WI38 (cell line): Measurements from ENCODE around the gene ZNF570.

Experiments used
- H3K4me3 ChIP-seq: 2 replicates; pipeline ENCODE4 v1.5.1; 2011; ENCODE audit warnings: low read depth, mild to moderate bottlenecking, control low read depth, low read length
- TF ChIP-seq, protein P1 (sequence below): IDR thresholded peaks from 2 replicates; pipeline ENCODE4 v1.5.1; 2012; ENCODE audit warnings: low read depth, mild to moderate bottlenecking, control low read depth, low read length

ZNF570 gene

DNA sequence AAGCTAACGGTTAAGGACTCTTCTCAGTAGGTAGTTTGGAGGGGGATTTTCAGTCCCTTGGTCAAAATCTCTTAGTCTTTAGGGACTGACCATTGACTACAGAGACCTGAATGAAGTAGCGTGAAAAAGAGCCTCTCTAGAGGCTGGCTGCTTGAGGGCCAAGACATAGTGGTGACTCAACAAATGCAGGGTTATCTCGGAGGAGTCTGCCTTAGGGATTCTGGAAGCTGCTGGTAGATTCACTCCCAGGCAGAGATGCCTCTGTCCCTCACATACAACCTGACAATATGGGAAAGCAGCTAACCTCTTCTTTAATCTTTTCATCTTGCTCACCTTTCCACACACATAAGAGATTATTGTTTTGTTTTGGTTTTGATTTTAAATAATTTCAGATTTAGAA is 42.7 kb downstream of the ZNF570 start:
- TF ChIP-seq, protein P1, sequence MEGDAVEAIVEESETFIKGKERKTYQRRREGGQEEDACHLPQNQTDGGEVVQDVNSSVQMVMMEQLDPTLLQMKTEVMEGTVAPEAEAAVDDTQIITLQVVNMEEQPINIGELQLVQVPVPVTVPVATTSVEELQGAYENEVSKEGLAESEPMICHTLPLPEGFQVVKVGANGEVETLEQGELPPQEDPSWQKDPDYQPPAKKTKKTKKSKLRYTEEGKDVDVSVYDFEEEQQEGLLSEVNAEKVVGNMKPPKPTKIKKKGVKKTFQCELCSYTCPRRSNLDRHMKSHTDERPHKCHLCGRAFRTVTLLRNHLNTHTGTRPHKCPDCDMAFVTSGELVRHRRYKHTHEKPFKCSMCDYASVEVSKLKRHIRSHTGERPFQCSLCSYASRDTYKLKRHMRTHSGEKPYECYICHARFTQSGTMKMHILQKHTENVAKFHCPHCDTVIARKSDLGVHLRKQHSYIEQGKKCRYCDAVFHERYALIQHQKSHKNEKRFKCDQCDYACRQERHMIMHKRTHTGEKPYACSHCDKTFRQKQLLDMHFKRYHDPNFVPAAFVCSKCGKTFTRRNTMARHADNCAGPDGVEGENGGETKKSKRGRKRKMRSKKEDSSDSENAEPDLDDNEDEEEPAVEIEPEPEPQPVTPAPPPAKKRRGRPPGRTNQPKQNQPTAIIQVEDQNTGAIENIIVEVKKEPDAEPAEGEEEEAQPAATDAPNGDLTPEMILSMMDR = no peak
- H3K4me3 ChIP-seq = no peak overlapping the region

DNA sequence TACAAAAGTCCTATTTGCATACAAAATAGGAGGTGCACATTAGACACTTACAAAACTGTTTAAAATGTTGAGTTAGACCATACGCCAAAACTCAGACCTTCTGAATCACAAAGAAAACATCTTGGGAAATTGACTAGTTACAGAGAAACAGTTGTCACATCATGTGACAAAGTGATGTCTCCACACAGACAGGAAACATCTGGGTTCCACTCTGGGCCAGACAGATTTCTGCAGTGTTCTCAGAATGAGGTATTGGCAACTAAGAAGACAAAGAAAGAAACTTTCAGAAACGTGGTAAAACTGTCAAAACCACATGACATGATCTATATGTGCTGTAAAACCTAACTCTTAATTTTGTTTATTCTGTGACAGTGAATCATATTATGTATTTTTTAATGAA is 44.2 kb downstream of the ZNF570 start:
- H3K4me3 ChIP-seq = no peak overlapping the region

DNA sequence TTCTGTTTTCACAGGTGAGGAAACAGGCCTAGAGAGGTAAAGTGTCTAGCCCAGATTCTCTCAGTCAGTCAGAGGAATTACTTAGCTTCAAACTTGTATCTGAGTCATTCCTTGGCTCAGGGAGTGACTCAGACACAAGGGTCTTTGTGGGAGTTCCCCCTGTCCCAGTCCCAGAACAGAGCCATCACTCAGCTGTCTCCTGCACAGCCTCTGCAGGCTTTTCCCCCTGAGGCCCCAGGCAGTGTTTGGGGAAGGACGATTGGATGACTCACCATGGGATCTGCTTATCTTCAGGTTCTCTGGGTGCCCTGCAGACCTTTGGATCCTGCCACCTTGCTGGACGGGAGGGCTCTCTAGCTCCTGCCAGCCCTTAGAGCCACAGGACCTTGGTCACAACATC is 50.7 kb downstream of the ZNF570 start:
- TF ChIP-seq, protein P1 = no peak

More for the DNA sequence above, 44.2 kb downstream of the ZNF570 start:
- TF ChIP-seq, protein P1 = no peak

DNA sequence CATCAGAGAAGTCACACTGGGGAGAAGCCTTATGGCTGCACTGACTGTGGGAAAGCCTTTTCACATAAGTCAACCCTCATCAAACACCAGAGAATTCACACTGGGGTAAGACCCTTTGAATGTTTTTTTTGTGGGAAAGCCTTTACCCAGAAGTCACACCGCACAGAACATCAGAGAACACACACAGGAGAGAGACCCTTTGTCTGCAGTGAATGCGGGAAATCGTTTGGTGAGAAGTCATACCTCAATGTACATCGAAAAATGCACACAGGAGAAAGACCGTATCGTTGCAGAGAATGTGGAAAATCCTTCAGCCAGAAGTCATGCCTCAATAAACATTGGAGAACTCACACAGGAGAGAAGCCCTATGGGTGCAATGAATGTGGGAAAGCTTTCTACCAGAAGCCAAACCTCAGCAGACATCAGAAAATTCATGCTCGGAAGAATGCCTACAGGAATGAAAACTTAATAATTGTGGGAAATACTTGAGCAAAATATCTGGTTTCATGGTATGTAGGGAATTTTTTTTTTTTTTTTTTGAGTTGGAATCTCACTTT is 68.3 kb downstream of the ZNF570 start:
- TF ChIP-seq, protein P1 = no peak
- no peak overlapping the region for H3K4me3 ChIP-seq

More for the DNA sequence above, 50.7 kb downstream of the ZNF570 start:
- no peak overlapping the region for H3K4me3 ChIP-seq
